Activated CD8-positive, alpha-beta T cell treated with anti-CD3 and anti-CD28 coated beads, Interleukin-2, amount 10 ng/mL, durations not matched to agents 7 days and 5 days (primary cell): Measurements from ENCODE around the gene LATS2. TPM values are rescaled to one million over a fixed set of nuclear protein-coding genes. Genes with fewer than 3 reads are reported as not detected.
"Not testable (repeated sequence)": the region's sequence is repeated elsewhere in the genome, so short reads cannot be mapped to it uniquely, and the experiment has no call there.

ENCODE experiments used
- ATAC-seq: fragments of 150-1000 bp; cut with Tn5 transposase; one replicate; pipeline ENCODE4 v1.10.0; 2021; ENCODE audit warnings: moderate library complexity
- CTCF ChIA-PET: fragments of 350-600 bp; sonication (Branson Sonifier 250); formaldehyde crosslinking; loops from one replicate; lab custom pipeline; 2021; ENCODE audit warnings: antibody characterized with exemption; lab: Charles Lee
- POLR2A ChIA-PET: fragments of 350-600 bp; sonication (Branson Sonifier 250); formaldehyde crosslinking; loops from one replicate; lab custom pipeline; 2021; ENCODE audit warnings: antibody characterized with exemption; lab: Charles Lee
- DNase-seq: peaks from one replicate; pipeline ENCODE4 v3.0.0-alpha.2; 2020
- H3K27ac Mint-ChIP-seq: one replicate; pipeline ENCODE4 v1.8.0; 2021; ENCODE audit warnings: mild to moderate bottlenecking, mixed read lengths
- H3K27me3 Mint-ChIP-seq: one replicate; pipeline ENCODE4 v1.8.0; 2021; ENCODE audit warnings: low read depth, mixed read lengths
- H3K36me3 Mint-ChIP-seq: one replicate; pipeline ENCODE4 v1.8.0; 2021; ENCODE audit warnings: low read depth, mixed read lengths
- H3K4me1 Mint-ChIP-seq: one replicate; pipeline ENCODE4 v1.8.0; 2021; ENCODE audit warnings: low read depth, mixed read lengths
- H3K4me3 Mint-ChIP-seq: one replicate; pipeline ENCODE4 v1.8.0; 2021; ENCODE audit warnings: mild to moderate bottlenecking, mixed read lengths
- H3K9me3 Mint-ChIP-seq: one replicate; pipeline ENCODE4 v1.8.0; 2022; ENCODE audit warnings: mixed read lengths; ENCODE audit not compliant: insufficient read depth
- total RNA-seq, 2 experiments: library from RNA; stranded (reverse); gene quantifications; one replicate each; pipeline ENCODE4 v1.2.3, GENCODE V29; 2021

The LATS2 gene
- total RNA-seq, 2 experiments from 2014 or later: 3.1 to 4.2 TPM

- ChIA-PET POLR2A (no interaction called here), CTCF (interaction anchor here (1.1 to 1.4 kb wide), 2 partner anchors 11 to 111 kb away, joined by 3 to 4 read pairs; no protein-coding TSS in a partner anchor)
- H3K36me3 Mint-ChIP-seq: no peaks in the 10 kb centered on the region
- no peak overlapping the region for H3K27ac Mint-ChIP-seq
- peaks cover 11% of the 10 kb centered on the region for H3K4me1 Mint-ChIP-seq
- peaks cover 33% of the 10 kb centered on the region for H3K27me3 Mint-ChIP-seq
- H3K9me3 Mint-ChIP-seq: no peaks in the 10 kb centered on the region
- no peak for DNase-seq
- no peak overlapping the region for H3K4me3 Mint-ChIP-seq
- ATAC-seq: no peak
These were observed 6.4 kb downstream of the LATS2 start for GRCh38 chr13:21055016-21055415.

- CTCF ChIA-PET: no interaction called here
These were observed 7.1 kb downstream of the LATS2 start for GRCh38 chr13:21054313-21054712.

GRCh38 chr13:21053231-21053630, 8.2 kb downstream of the LATS2 start:
- Mint-ChIP-seq H3K4me1 (peaks cover 11% of the 10 kb centered on the region), H3K27ac (peak overlapping the region; percentile 31), H3K9me3 (no peaks in the 10 kb centered on the region), H3K4me3 (no peak overlapping the region), H3K36me3 (no peaks in the 10 kb centered on the region), H3K27me3 (peaks cover 21% of the 10 kb centered on the region)
- peak; percentile 33 for ATAC-seq
- ChIA-PET POLR2A (no interaction called here), CTCF (no interaction called here)
- peak; percentile 24 for DNase-seq

More at GRCh38 chr13:21054313-21054712, 7.1 kb downstream of the LATS2 start:
- H3K36me3 Mint-ChIP-seq: no peaks in the 10 kb centered on the region
- H3K27ac Mint-ChIP-seq: no peak overlapping the region
- DNase-seq: no peak
- H3K4me3 Mint-ChIP-seq: no peak overlapping the region
- H3K9me3 Mint-ChIP-seq: no peaks in the 10 kb centered on the region
- POLR2A ChIA-PET: no interaction called here
- H3K4me1 Mint-ChIP-seq: peaks cover 11% of the 10 kb centered on the region
- ATAC-seq: no peak
- peaks cover 27% of the 10 kb centered on the region for H3K27me3 Mint-ChIP-seq

- H3K27ac Mint-ChIP-seq: no peak overlapping the region
- H3K4me1 Mint-ChIP-seq: peaks cover 11% of the 10 kb centered on the region
- H3K9me3 Mint-ChIP-seq: no peaks in the 10 kb centered on the region
- POLR2A ChIA-PET: no interaction called here
- peaks cover 15% of the 10 kb centered on the region for H3K27me3 Mint-ChIP-seq
- ATAC-seq (no peak), DNase-seq (no peak)
- H3K36me3 Mint-ChIP-seq: no peaks in the 10 kb centered on the region
- CTCF ChIA-PET: no interaction called here
- no peak overlapping the region for H3K4me3 Mint-ChIP-seq
These were observed 9.7 kb downstream of the LATS2 start for GRCh38 chr13:21051675-21052074.

GRCh38 chr13:21050288-21051197, 10.8 kb downstream of the LATS2 start:
- Mint-ChIP-seq H3K4me1 (peaks cover 13% of the 10 kb centered on the region), H3K36me3 (no peaks in the 10 kb centered on the region), H3K27ac (no peak overlapping the region), H3K9me3 (no peaks in the 10 kb centered on the region), H3K4me3 (no peak overlapping the region), H3K27me3 (peaks cover 14% of the 10 kb centered on the region)
- ATAC-seq (no peak), DNase-seq (no peak)
- POLR2A ChIA-PET: no interaction called here
- CTCF ChIA-PET: no interaction called here

GRCh38 chr13:21049731-21050130, 11.7 kb downstream of the LATS2 start:
- H3K27ac Mint-ChIP-seq, H3K36me3 Mint-ChIP-seq, DNase-seq, CTCF ChIA-PET, POLR2A ChIA-PET, ATAC-seq, H3K4me3 Mint-ChIP-seq, H3K9me3 Mint-ChIP-seq: not testable (repeated sequence)
- peaks cover 20% of the 10 kb centered on the region for H3K4me1 Mint-ChIP-seq
- H3K27me3 Mint-ChIP-seq: peaks cover 15% of the 10 kb centered on the region

GRCh38 chr13:21048901-21049698, 12.3 kb downstream of the LATS2 start:
- Mint-ChIP-seq H3K4me1 (peaks cover 20% of the 10 kb centered on the region), H3K36me3 (no peaks in the 10 kb centered on the region)

GRCh38 chr13:21047591-21048282, 13.6 kb downstream of the LATS2 start:
- CTCF ChIA-PET: no interaction called here
- POLR2A ChIA-PET: no interaction called here
- H3K27ac Mint-ChIP-seq: no peak overlapping the region
- no peak for DNase-seq
- H3K27me3 Mint-ChIP-seq: peaks cover 10% of the 10 kb centered on the region
- H3K4me3 Mint-ChIP-seq: no peak overlapping the region
- no peaks in the 10 kb centered on the region for H3K9me3 Mint-ChIP-seq
- no peak for ATAC-seq
- H3K4me1 Mint-ChIP-seq: peaks cover 11% of the 10 kb centered on the region
- H3K36me3 Mint-ChIP-seq: no peaks in the 10 kb centered on the region

More at GRCh38 chr13:21048901-21049698, 12.3 kb downstream of the LATS2 start:
- no peak for ATAC-seq
- H3K4me3 Mint-ChIP-seq: no peak overlapping the region
- no peaks in the 10 kb centered on the region for H3K9me3 Mint-ChIP-seq
- H3K27ac Mint-ChIP-seq: no peak overlapping the region
- peaks cover 13% of the 10 kb centered on the region for H3K27me3 Mint-ChIP-seq
- CTCF ChIA-PET: no interaction called here
- no peak for DNase-seq
- POLR2A ChIA-PET: no interaction called here

GRCh38 chr13:21047087-21047486, 14.3 kb downstream of the LATS2 start:
- CTCF ChIA-PET: no interaction called here
- H3K9me3 Mint-ChIP-seq: no peaks in the 10 kb centered on the region
- ATAC-seq (no peak), DNase-seq (no peak)
- H3K4me3 Mint-ChIP-seq: no peak overlapping the region
- no peaks in the 10 kb centered on the region for H3K36me3 Mint-ChIP-seq
- POLR2A ChIA-PET: no interaction called here
- H3K4me1 Mint-ChIP-seq: peaks cover 9% of the 10 kb centered on the region
- H3K27me3 Mint-ChIP-seq: peaks cover 10% of the 10 kb centered on the region
- H3K27ac Mint-ChIP-seq: no peak overlapping the region

- Mint-ChIP-seq H3K27ac (no peak overlapping the region), H3K4me1 (peaks cover 9% of the 10 kb centered on the region), H3K36me3 (no peaks in the 10 kb centered on the region), H3K27me3 (peaks cover 10% of the 10 kb centered on the region), H3K9me3 (no peaks in the 10 kb centered on the region), H3K4me3 (no peak overlapping the region)
- ATAC-seq (no peak), DNase-seq (no peak)
- ChIA-PET CTCF (no interaction called here), POLR2A (no interaction called here)
These were observed 15.2 kb downstream of the LATS2 start for GRCh38 chr13:21046203-21046602.

- ChIA-PET CTCF (no interaction called here), POLR2A (no interaction called here)
- no peak overlapping the region for H3K27ac Mint-ChIP-seq
- no peak for DNase-seq
- ATAC-seq: no peak
- H3K9me3 Mint-ChIP-seq: no peaks in the 10 kb centered on the region
- peaks cover 10% of the 10 kb centered on the region for H3K27me3 Mint-ChIP-seq
- H3K4me1 Mint-ChIP-seq: peaks cover 9% of the 10 kb centered on the region
- H3K4me3 Mint-ChIP-seq: no peak overlapping the region
- H3K36me3 Mint-ChIP-seq: no peaks in the 10 kb centered on the region
These were observed 16.3 kb downstream of the LATS2 start for GRCh38 chr13:21045100-21045499.
